Measurements from ENCODE around the gene FNDC1.

The FNDC1 gene

DNA sequence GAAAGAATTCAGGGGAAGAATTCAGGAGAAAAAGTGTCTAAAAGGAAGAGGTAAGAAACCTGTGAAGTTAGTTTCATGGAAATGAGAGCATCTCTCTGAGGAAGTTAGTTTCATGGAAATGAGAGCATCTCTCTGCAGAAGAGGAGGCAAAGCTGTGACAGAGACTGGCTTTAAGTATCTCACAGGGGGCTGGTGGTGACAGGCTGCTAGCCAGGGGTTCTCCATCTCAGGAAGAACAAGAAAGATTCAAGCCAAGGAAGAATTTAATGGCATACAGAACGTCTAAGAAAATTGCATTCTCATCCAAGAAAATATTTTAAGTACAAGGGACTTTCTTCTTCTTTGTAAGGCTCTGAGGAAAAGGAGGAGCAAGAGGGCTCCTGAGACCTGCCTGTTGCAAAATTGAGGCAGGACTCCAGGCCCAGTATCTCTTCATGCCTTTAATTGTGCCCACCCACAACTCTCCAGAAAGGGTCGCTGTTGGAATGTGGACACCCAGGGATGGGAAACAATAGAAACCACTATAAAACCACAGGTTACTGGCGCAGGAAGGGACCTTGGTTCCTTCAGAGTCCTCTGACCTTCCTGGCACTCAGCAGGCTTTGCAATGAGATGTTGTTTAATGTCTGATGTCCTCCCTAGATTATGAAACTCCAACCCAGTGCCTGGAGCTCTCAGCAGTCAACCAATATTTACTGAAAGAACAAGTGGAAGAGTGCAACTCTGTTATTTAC lies 136.8 kb downstream of the FNDC1 start:
- no peak overlapping the region for H3K4me3 ChIP-seq (ENCODE audit: low read depth, low read length, poor library complexity, severe bottlenecking)
- TF ChIP-seq EZH2 (IDR thresholded peaks at IDR 0.05; ENCODE audit: borderline replicate concordance, low read length): no peak
- TF ChIP-seq, protein P1, sequence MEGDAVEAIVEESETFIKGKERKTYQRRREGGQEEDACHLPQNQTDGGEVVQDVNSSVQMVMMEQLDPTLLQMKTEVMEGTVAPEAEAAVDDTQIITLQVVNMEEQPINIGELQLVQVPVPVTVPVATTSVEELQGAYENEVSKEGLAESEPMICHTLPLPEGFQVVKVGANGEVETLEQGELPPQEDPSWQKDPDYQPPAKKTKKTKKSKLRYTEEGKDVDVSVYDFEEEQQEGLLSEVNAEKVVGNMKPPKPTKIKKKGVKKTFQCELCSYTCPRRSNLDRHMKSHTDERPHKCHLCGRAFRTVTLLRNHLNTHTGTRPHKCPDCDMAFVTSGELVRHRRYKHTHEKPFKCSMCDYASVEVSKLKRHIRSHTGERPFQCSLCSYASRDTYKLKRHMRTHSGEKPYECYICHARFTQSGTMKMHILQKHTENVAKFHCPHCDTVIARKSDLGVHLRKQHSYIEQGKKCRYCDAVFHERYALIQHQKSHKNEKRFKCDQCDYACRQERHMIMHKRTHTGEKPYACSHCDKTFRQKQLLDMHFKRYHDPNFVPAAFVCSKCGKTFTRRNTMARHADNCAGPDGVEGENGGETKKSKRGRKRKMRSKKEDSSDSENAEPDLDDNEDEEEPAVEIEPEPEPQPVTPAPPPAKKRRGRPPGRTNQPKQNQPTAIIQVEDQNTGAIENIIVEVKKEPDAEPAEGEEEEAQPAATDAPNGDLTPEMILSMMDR (IDR thresholded peaks at IDR 0.05; ENCODE audit: low read length): no peak
- no peaks in the 10 kb centered on the region for H3K27me3 ChIP-seq (ENCODE audit: insufficient read depth, low read length)
- H4K20me1 ChIP-seq (ENCODE audit: insufficient read depth, low read length): no peaks in the 10 kb centered on the region
- H3K4me1 ChIP-seq (ENCODE audit: insufficient read depth, low read length, severe bottlenecking): no peaks in the 10 kb centered on the region
- no peak overlapping the region for H3K27ac ChIP-seq (ENCODE audit: low read depth, low read length, poor library complexity, severe bottlenecking)
- H2AFZ ChIP-seq (ENCODE audit: low read length): no peak overlapping the region
- no peak overlapping the region for H3K4me2 ChIP-seq (ENCODE audit: low read length)
- no peak overlapping the region for H3K9ac ChIP-seq (ENCODE audit: low read length)
- no peaks in the 10 kb centered on the region for H3F3A ChIP-seq (ENCODE audit: insufficient read depth, low read length)
- no peaks in the 10 kb centered on the region for H3K9me2 ChIP-seq (ENCODE audit: low read depth, low read length)
- no peaks in the 10 kb centered on the region for H3K9me3 ChIP-seq (ENCODE audit: low read length)
- no peaks in the 10 kb centered on the region for H3K79me2 ChIP-seq (ENCODE audit: insufficient read depth, low read length)
- no peaks in the 10 kb centered on the region for H3K36me3 ChIP-seq (ENCODE audit: insufficient read depth, low read length)

DNA sequence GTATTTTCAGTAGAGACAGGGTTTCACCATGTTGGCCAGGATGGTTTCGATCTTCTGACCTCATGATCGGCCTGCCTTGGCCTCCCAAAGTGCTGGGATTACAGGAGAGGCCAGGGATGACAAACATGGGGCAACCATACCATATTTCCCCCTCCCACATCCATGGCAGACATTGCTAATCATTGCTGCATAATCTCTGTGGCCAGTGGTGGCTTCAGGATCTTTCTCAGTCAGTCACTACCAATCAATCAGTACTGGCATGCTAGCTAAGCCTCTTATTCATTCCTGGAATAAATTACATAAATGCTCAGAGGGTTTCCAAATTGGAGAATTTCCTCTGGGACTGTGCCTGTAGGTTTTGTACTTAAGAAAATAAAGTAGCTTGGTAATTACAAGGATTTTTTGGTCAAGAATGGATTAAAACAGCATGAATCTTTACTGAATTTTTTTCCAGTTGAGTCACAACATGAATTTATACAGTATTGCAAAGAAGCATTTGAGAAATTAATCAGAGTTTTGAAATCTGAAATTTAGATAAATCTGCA lies 138.1 kb downstream of the FNDC1 start:
- no peaks in the 10 kb centered on the region for H3F3A ChIP-seq (ENCODE audit: insufficient read depth, low read length)
- TF ChIP-seq, protein P1 (IDR thresholded peaks at IDR 0.05; ENCODE audit: low read length): no peak
- TF ChIP-seq EZH2 (IDR thresholded peaks at IDR 0.05; ENCODE audit: borderline replicate concordance, low read length): no peak

DNA sequence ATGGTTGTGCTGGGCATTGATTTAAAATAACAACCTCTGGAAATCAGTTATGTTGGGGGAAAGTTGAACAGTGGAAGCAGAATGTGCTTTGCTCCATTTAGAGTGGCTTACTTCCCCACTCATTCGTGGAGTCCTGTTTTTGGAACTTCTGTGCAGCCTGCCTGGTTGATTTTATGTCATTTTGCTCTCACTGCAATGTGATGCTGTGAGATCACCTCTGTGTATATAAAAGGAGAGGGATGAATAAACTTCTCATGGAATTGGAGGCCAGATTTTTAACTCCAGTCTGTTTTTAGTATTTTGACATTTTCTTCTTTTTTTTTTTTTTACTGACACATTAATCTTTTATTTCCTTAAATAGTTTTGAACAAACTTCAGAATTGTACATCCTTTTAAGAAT lies 139.0 kb downstream of the FNDC1 start:
- Histone ChIP-seq H3K27ac (ENCODE audit: low read depth, low read length, poor library complexity, severe bottlenecking) (no peak overlapping the region), H3K9me2 (ENCODE audit: low read depth, low read length) (no peaks in the 10 kb centered on the region), H3K9me3 (ENCODE audit: low read length) (no peaks in the 10 kb centered on the region), H3K4me3 (ENCODE audit: low read depth, low read length, poor library complexity, severe bottlenecking) (no peak overlapping the region), H2AFZ (ENCODE audit: low read length) (no peak overlapping the region), H3K4me2 (ENCODE audit: low read length) (no peak overlapping the region), H3F3A (ENCODE audit: insufficient read depth, low read length) (no peaks in the 10 kb centered on the region), H3K36me3 (ENCODE audit: insufficient read depth, low read length) (no peaks in the 10 kb centered on the region), H3K79me2 (ENCODE audit: insufficient read depth, low read length) (no peaks in the 10 kb centered on the region), H4K20me1 (ENCODE audit: insufficient read depth, low read length) (no peaks in the 10 kb centered on the region), H3K4me1 (ENCODE audit: insufficient read depth, low read length, severe bottlenecking) (no peaks in the 10 kb centered on the region), H3K9ac (ENCODE audit: low read length) (no peak overlapping the region), H3K27me3 (ENCODE audit: insufficient read depth, low read length) (no peaks in the 10 kb centered on the region)
- TF ChIP-seq, protein P1 (IDR thresholded peaks at IDR 0.05; ENCODE audit: low read length): no peak
- TF ChIP-seq EZH2 (IDR thresholded peaks at IDR 0.05; ENCODE audit: borderline replicate concordance, low read length): no peak

More for the DNA sequence above, 138.1 kb downstream of the FNDC1 start:
- Histone ChIP-seq H3K27ac (ENCODE audit: low read depth, low read length, poor library complexity, severe bottlenecking) (no peak overlapping the region), H3K79me2 (ENCODE audit: insufficient read depth, low read length) (no peaks in the 10 kb centered on the region), H2AFZ (ENCODE audit: low read length) (no peak overlapping the region), H3K4me3 (ENCODE audit: low read depth, low read length, poor library complexity, severe bottlenecking) (no peak overlapping the region), H3K9me2 (ENCODE audit: low read depth, low read length) (no peaks in the 10 kb centered on the region), H3K4me1 (ENCODE audit: insufficient read depth, low read length, severe bottlenecking) (no peaks in the 10 kb centered on the region), H4K20me1 (ENCODE audit: insufficient read depth, low read length) (no peaks in the 10 kb centered on the region), H3K27me3 (ENCODE audit: insufficient read depth, low read length) (no peaks in the 10 kb centered on the region), H3K4me2 (ENCODE audit: low read length) (no peak overlapping the region), H3K9me3 (ENCODE audit: low read length) (no peaks in the 10 kb centered on the region), H3K36me3 (ENCODE audit: insufficient read depth, low read length) (no peaks in the 10 kb centered on the region), H3K9ac (ENCODE audit: low read length) (no peak overlapping the region)
